Nephron progenitor cell (in vitro differentiated cells): ENCODE measurements around the gene NRG3.
A peak's percentile ranks its signal among the peaks of the same experiment; 100 is the strongest.

ENCODE experiments used
- DNase-seq: peaks from one replicate; pipeline ENCODE4 v3.0.0; 2021
- H3K27ac Mint-ChIP-seq: 2 replicates; pipeline ENCODE4 v1.8.0; 2021; ENCODE audit warnings: mild to moderate bottlenecking, moderate library complexity, mixed read lengths
- H3K27me3 Mint-ChIP-seq: 2 replicates; pipeline ENCODE4 v1.8.0; 2021; ENCODE audit warnings: mild to moderate bottlenecking, low read depth, mixed read lengths; ENCODE audit not compliant: poor library complexity
- H3K36me3 Mint-ChIP-seq: 2 replicates; pipeline ENCODE4 v1.8.0; 2021; ENCODE audit warnings: low read depth, mixed read lengths
- H3K4me1 Mint-ChIP-seq: 2 replicates; pipeline ENCODE4 v1.8.0; 2021; ENCODE audit warnings: mixed read lengths
- H3K4me3 Mint-ChIP-seq: 2 replicates; pipeline ENCODE4 v1.8.0; 2021; ENCODE audit warnings: mild to moderate bottlenecking, moderate library complexity, mixed read lengths
- H3K9me3 Mint-ChIP-seq: 2 replicates; pipeline ENCODE4 v1.8.0; 2021; ENCODE audit warnings: mild to moderate bottlenecking, moderate library complexity, mixed read lengths
- TF ChIP-seq, protein P1 (sequence below): fragments of 200-600 bp; sonication (generic); IDR thresholded peaks from 2 replicates; pipeline ENCODE4 v1.5.0; 2021; ENCODE audit warnings: antibody characterized with exemption

Gene NRG3

DNA sequence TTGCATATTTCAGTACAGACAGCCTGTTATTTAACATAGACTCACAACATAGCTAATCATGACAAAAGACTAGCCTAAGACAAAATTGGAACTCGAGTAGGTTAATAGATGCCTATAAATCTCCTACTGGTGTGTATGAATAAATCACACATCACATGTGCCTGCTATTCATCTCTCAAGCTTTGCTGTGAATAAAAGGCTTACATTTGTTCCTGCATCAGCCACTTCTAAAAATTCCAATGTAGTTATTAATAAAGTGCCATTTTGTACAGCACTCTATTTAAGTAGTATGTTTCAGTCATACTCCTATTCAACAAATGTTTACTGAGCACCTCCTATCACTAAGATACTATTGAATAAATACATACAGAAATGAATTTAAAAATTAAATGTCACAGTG lies 486.3 kb downstream of the NRG3 start:
- H3K27ac Mint-ChIP-seq, result no peak overlapping the region
- H3K36me3 Mint-ChIP-seq, result no peaks in the 10 kb centered on the region

DNA sequence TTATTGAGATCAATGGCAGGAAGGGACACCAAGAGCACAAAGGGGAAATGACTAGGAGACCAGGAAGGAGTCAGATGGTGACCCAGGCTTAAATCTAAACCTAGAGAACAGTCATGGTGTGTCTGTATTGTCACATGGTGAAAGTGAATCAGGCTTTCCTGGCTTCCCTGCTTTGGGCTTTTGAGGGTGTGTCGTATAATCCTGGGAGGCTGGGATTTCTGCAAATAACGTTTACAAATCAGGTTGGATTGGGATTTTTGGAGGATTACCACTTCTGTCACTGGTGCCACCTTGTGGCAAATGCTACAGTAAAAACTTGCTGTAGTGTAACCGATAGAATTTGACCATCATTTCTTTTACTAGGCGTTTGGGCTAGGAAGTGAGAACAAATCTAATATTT lies 502.6 kb downstream of the NRG3 start:
- TF ChIP-seq, protein P1, sequence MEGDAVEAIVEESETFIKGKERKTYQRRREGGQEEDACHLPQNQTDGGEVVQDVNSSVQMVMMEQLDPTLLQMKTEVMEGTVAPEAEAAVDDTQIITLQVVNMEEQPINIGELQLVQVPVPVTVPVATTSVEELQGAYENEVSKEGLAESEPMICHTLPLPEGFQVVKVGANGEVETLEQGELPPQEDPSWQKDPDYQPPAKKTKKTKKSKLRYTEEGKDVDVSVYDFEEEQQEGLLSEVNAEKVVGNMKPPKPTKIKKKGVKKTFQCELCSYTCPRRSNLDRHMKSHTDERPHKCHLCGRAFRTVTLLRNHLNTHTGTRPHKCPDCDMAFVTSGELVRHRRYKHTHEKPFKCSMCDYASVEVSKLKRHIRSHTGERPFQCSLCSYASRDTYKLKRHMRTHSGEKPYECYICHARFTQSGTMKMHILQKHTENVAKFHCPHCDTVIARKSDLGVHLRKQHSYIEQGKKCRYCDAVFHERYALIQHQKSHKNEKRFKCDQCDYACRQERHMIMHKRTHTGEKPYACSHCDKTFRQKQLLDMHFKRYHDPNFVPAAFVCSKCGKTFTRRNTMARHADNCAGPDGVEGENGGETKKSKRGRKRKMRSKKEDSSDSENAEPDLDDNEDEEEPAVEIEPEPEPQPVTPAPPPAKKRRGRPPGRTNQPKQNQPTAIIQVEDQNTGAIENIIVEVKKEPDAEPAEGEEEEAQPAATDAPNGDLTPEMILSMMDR, result peak; percentile 24
- Mint-ChIP-seq H3K9me3 (peaks cover 3% of the 10 kb centered on the region), H3K4me1 (peaks cover 11% of the 10 kb centered on the region), H3K27me3 (peaks cover 6% of the 10 kb centered on the region), H3K36me3 (no peaks in the 10 kb centered on the region), H3K27ac (peak overlapping the region; percentile 20), H3K4me3 (no peak overlapping the region)
- DNase-seq, result no peak

More for the DNA sequence above, 486.3 kb downstream of the NRG3 start:
- DNase-seq, result no peak
- H3K9me3 Mint-ChIP-seq, result no peaks in the 10 kb centered on the region
- no peaks in the 10 kb centered on the region for H3K4me1 Mint-ChIP-seq
- TF ChIP-seq, protein P1, result no peak
- H3K27me3 Mint-ChIP-seq, result no peaks in the 10 kb centered on the region
- no peak overlapping the region for H3K4me3 Mint-ChIP-seq

DNA sequence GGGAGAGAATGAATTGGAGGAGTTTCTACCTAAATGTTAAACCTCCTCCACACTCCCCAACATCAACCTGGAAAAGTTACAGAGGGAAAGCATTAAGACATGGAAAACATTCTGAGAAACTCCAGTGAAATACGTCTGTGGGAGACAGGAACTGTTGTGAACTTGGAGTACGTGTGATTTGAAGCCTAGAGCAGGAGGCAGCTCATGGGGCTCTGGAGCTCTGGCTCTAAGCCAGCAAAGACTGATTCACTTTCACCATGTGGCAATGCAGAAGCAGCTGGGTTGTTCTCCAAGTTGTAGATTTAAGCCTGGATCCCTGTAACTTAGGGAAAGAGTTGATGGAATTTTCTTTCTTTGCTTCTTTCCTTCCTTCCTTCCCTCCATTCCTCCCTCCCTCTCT lies 503.2 kb downstream of the NRG3 start:
- no peaks in the 10 kb centered on the region for H3K36me3 Mint-ChIP-seq
- TF ChIP-seq, protein P1, result no peak
- no peak for DNase-seq
- peaks cover 3% of the 10 kb centered on the region for H3K9me3 Mint-ChIP-seq
- no peak overlapping the region for H3K4me3 Mint-ChIP-seq
- H3K27ac Mint-ChIP-seq, result no peak overlapping the region
- peaks cover 6% of the 10 kb centered on the region for H3K27me3 Mint-ChIP-seq
- peaks cover 11% of the 10 kb centered on the region for H3K4me1 Mint-ChIP-seq

DNA sequence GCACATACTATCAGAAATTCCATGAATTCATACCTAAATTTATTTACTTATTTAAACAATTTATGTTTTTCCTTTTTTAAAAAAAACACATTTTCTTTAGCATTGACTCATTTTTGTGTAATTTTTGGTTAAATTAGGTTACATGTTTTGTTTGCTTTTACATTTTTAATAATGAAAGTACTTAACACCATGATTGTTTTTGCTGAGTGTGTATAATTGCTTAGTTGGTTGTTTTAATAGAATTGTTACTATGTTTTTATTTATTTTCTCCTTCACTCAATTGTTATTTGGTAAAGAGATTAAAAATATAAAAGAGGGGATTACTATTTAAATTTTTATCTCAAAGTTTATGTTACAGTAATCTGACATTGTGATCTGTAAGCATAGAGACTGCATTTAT lies 508.4 kb downstream of the NRG3 start:
- Mint-ChIP-seq H3K27me3 (no peaks in the 10 kb centered on the region), H3K27ac (no peak overlapping the region), H3K4me1 (no peaks in the 10 kb centered on the region), H3K9me3 (peaks cover 4% of the 10 kb centered on the region), H3K4me3 (no peak overlapping the region), H3K36me3 (no peaks in the 10 kb centered on the region)
- DNase-seq, result no peak
- TF ChIP-seq, protein P1, result no peak

DNA sequence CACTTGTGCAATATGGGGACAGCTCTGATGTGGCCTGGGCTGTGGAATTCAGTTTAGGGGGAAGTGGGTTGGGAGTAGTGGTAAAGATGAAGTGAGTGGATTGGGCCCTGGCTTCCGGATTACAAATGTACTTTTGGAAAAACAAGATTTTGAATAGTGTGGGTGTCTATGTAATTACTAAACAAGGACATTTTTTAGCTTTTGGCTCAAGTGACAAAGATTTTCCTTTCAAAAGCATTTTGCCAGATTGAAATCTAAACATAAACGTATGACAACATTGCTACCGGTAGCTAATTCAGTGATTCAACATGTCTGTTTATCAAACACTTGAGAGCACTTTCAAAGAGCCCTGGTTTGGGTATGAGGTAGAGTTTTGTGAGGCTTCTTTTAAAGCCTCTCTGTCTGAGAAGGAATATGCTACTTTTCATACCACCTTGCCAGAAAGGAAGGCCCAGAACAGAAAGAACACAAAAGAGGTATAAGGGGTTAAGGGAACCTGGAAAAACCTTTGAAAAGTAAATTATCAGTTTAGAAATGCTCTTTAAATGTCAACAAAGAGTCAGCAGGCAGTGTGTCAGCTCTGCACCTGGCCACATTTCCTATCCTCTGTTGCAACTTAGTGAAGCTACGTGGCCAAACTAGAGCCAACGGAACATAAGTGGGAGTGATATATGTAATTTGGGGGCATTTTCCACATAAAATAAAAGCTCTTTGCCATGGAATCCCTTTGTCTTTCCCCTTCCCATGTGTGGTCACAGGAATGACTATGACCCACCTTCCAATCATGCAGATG lies 516.1 kb downstream of the NRG3 start:
- DNase-seq, result no peak
- Mint-ChIP-seq H3K27ac (peak overlapping the region; percentile 18), H3K4me3 (no peak overlapping the region), H3K27me3 (no peaks in the 10 kb centered on the region), H3K4me1 (peaks cover 4% of the 10 kb centered on the region), H3K9me3 (no peaks in the 10 kb centered on the region), H3K36me3 (no peaks in the 10 kb centered on the region)
- TF ChIP-seq, protein P1, result no peak

DNA sequence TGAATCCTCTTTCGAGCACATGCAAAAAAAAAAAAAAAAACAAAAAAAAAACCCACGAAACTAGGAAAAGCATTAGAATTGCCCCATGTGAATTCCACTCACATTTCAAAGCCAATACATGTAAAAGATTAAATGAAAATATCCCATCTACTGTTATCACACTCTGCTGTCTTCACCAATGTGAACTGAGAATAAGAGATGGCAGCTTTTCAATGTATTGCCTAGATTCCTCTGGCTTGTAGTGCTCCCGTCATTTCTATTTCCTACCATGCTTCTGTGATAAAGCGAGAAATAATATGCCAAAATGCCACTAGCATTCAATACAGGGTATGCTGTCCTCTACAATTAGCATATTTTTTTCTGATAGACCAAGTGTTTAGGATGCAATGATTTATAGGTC lies 517.0 kb downstream of the NRG3 start:
- Mint-ChIP-seq H3K27ac (no peak overlapping the region), H3K36me3 (no peaks in the 10 kb centered on the region), H3K27me3 (no peaks in the 10 kb centered on the region), H3K4me3 (no peak overlapping the region), H3K4me1 (peaks cover 7% of the 10 kb centered on the region), H3K9me3 (no peaks in the 10 kb centered on the region)
- TF ChIP-seq, protein P1, result no peak
- no peak for DNase-seq
